GM23338 (cell line): ENCODE results near the gene SFR1.

Experiments used
- CTCF ChIP-seq, 2 experiments: fragments of 200-600 bp in 1 of 2; sonication (generic) in 1 of 2; conservative IDR thresholded peaks; 2 replicates each; pipeline versions ENCODE4 v1.5.1 to v1.6.1; 2016 to 2017; ENCODE audit warnings: antibody characterized with exemption in 2 of 2, low read depth in 2 of 2, mild to moderate bottlenecking in 2 of 2, moderate library complexity in 1 of 2
- EZH2phosphoT487 ChIP-seq: fragments of 200-600 bp; sonication (generic); IDR thresholded peaks from one replicate; pipeline ENCODE4 v1.8.1; 2018; ENCODE audit warnings: antibody characterized with exemption; ENCODE audit not compliant: unreplicated experiment
- JUNB ChIP-seq: IDR thresholded peaks from one replicate; pipeline ENCODE4 v1.6.1; 2016; ENCODE audit warnings: antibody characterized with exemption; ENCODE audit not compliant: unreplicated experiment
- POLR2AphosphoS5 ChIP-seq: IDR thresholded peaks from 2 replicates; pipeline ENCODE4 v1.6.1; 2016; ENCODE audit warnings: antibody characterized with exemption, low read depth
- REST ChIP-seq: IDR thresholded peaks from one replicate; pipeline ENCODE4 v1.6.1; 2018; ENCODE audit warnings: antibody characterized with exemption; ENCODE audit not compliant: unreplicated experiment

DNA sequence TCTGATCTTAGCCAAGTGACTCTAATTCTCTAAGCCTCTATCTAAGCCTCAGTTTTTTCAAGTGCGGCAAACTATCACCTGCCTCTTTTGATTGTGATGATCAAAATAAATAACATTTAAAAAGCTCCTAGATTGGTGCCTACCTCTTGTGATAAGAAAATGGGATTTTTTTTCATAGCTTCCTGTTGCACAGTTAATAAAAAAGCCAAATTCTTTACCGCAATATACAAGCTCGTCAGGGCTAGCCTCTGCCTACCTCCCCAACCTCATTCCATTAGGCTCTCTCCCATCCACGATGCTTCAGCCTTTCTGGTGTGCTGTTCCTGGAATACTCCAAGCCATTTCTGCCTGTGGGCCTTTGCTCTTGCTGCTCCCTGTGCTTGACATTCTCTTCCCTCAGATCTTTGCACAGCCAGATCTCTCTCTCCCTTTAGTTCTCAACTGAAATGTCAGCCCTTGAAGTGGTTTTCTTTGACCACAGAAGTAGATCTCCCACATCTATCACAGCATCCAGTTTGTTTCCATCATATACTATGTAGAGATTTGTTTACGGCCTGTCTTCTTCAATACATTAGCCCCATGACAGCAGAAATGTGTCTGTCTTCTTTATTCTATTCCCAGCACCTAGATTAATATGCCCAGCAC lies 48.8 kb downstream of the SFR1 start:
- TF ChIP-seq EZH2phosphoT487 = no peak
- no peak for TF ChIP-seq CTCF (conservative IDR thresholded peaks at IDR 0.05; ENCODE audit: low read depth in 2 of 2)
- no peak for TF ChIP-seq POLR2AphosphoS5
- no peak for TF ChIP-seq REST
- no peak for TF ChIP-seq JUNB
